ENCODE data around the gene ALOX12B.
"Not testable (repeated sequence)": the region's sequence is repeated elsewhere in the genome, so short reads cannot be mapped to it uniquely, and the experiment has no call there.

The ALOX12B gene

GRCh38 chr17:8119581-8120519, 32.3 kb upstream of the ALOX12B start:
- in situ Hi-C loops (cut with MboI; ENCODE audit: low sequenced_read_pairs): no loop called here

- in situ Hi-C loops (cut with MboI; ENCODE audit: low sequenced_read_pairs): no loop called here
These were observed 31.5 kb upstream of the ALOX12B start for GRCh38 chr17:8118769-8119580.

GRCh38 chr17:8117980-8118768, 30.7 kb upstream of the ALOX12B start, which contains the start of gene ALOXE3:
Gene ALOXE3 (minus strand): TSS chr17:8118514. CDS start chr17:8117990, 524 bp downstream.
- in situ Hi-C loops (cut with MboI; ENCODE audit: low sequenced_read_pairs): no loop called here

- in situ Hi-C loops (cut with MboI; ENCODE audit: low sequenced_read_pairs): no loop called here
These were observed 30.0 kb upstream of the ALOX12B start for GRCh38 chr17:8117367-8117979.

GRCh38 chr17:8116776-8117175, 29.3 kb upstream of the ALOX12B start:
- in situ Hi-C loops (cut with MboI; ENCODE audit: low sequenced_read_pairs): no loop called here

GRCh38 chr17:8110907-8111306, 23.4 kb upstream of the ALOX12B start:
- in situ Hi-C loops (cut with MboI; ENCODE audit: low sequenced_read_pairs): no loop called here

GRCh38 chr17:8110456-8110804, 22.9 kb upstream of the ALOX12B start:
- in situ Hi-C loops (cut with MboI; ENCODE audit: low sequenced_read_pairs): no loop called here

- in situ Hi-C loops (cut with MboI; ENCODE audit: low sequenced_read_pairs): no loop called here
These were observed 22.3 kb upstream of the ALOX12B start for GRCh38 chr17:8109661-8110455.

GRCh38 chr17:8108972-8109660, 21.6 kb upstream of the ALOX12B start:
- in situ Hi-C loops (cut with MboI; ENCODE audit: low sequenced_read_pairs): no loop called here

GRCh38 chr17:8106980-8107379, 19.5 kb upstream of the ALOX12B start:
- in situ Hi-C loops (cut with MboI; ENCODE audit: low sequenced_read_pairs): not testable (repeated sequence)

- in situ Hi-C loops (cut with MboI; ENCODE audit: low sequenced_read_pairs): no loop called here
These were observed 18.5 kb upstream of the ALOX12B start for GRCh38 chr17:8105957-8106398.

- in situ Hi-C loops (cut with MboI; ENCODE audit: low sequenced_read_pairs): no loop called here
These were observed 17.4 kb upstream of the ALOX12B start for GRCh38 chr17:8104911-8105310.

- in situ Hi-C loops (cut with MboI; ENCODE audit: low sequenced_read_pairs): no loop called here
These were observed 16.0 kb upstream of the ALOX12B start for GRCh38 chr17:8103549-8103948.

- in situ Hi-C loops (cut with MboI; ENCODE audit: low sequenced_read_pairs): no loop called here
These were observed 14.2 kb upstream of the ALOX12B start for GRCh38 chr17:8101721-8102120.

- in situ Hi-C loops (cut with MboI; ENCODE audit: low sequenced_read_pairs): no loop called here
These were observed 13.2 kb upstream of the ALOX12B start for GRCh38 chr17:8100763-8101162.

GRCh38 chr17:8100111-8100510, 12.6 kb upstream of the ALOX12B start:
- in situ Hi-C loops (cut with MboI; ENCODE audit: low sequenced_read_pairs): no loop called here

- in situ Hi-C loops (cut with MboI; ENCODE audit: low sequenced_read_pairs): no loop called here
These were observed 9.0 kb upstream of the ALOX12B start for GRCh38 chr17:8096541-8096940.

- in situ Hi-C loops (cut with MboI; ENCODE audit: low sequenced_read_pairs): no loop called here
These were observed 7.8 kb upstream of the ALOX12B start for GRCh38 chr17:8095361-8095760.

- in situ Hi-C loops (cut with MboI; ENCODE audit: low sequenced_read_pairs): no loop called here
These were observed 3.6 kb upstream of the ALOX12B start for GRCh38 chr17:8091033-8091687.

All from HL-60/S4 treated with phorbol 12-myristate 13-acetate at 8.2 ng/mL for 4 days and 3 days (cell line).